Stimulated activated CD8-positive, alpha-beta memory T cell treated with anti-CD3 and anti-CD28 coated beads, Interleukin-12 subunit alpha, Interleukin-12 subunit beta, amount 100 ng/mL, for 24 hours (primary cell): Measurements from ENCODE around the gene KIR3DL3.
"Not testable (repeated sequence)": the region's sequence is repeated elsewhere in the genome, so short reads cannot be mapped to it uniquely, and the experiment has no call there.

Experiments used
- DNase-seq: peaks from one replicate; pipeline ENCODE4 v3.0.0-alpha.2; 2020; ENCODE audit errors: extremely low read depth

KIR3DL3 gene

DNA sequence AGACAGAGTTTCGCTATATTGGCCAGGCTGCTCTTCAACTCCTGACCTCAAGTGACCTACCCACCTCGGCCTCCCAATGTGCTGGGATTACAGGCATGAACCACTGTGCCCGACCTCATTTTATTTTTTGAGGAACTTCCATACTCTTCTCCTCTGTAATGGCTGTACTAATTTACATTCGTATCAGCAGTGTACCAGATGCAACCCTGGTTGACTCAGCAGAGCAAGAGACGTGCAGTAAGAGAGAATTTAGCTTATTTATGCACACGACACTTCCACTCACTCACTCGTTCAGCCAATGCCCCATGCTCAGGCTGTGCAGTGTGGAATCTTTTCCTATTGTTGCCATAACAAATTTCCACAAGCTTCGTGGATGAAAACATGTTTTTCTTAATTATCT lies 6.9 kb downstream of the KIR3DL3 start:
- DNase-seq, result no peak

GRCh38 chr19:54738306-54738705 lies 14.1 kb downstream of the KIR3DL3 start, which contains the start of gene KIR2DL3:
Gene KIR2DL3 (plus strand): TSS chr19:54738513. CDS start chr19:54738546, 33 bp downstream.
- not testable (repeated sequence) for DNase-seq

GRCh38 chr19:54738715-54739114 lies 14.5 kb downstream of the KIR3DL3 start:
- DNase-seq, result no peak

GRCh38 chr19:54739587-54740497 lies 15.6 kb downstream of the KIR3DL3 start:
- DNase-seq, result no peak

GRCh38 chr19:54741950-54742349 lies 17.7 kb downstream of the KIR3DL3 start:
- DNase-seq, result not testable (repeated sequence)

GRCh38 chr19:54744080-54744479 lies 19.8 kb downstream of the KIR3DL3 start:
- not testable (repeated sequence) for DNase-seq

- not testable (repeated sequence) for DNase-seq
Observed at GRCh38 chr19:54747614-54748322, 23.5 kb downstream of the KIR3DL3 start.

GRCh38 chr19:54750276-54750675 lies 26.0 kb downstream of the KIR3DL3 start:
- DNase-seq, result not testable (repeated sequence)

GRCh38 chr19:54756204-54757110 lies 32.2 kb downstream of the KIR3DL3 start:
- DNase-seq, result not testable (repeated sequence)

- not testable (repeated sequence) for DNase-seq
Observed at GRCh38 chr19:54758577-54758976, 34.3 kb downstream of the KIR3DL3 start.

DNA sequence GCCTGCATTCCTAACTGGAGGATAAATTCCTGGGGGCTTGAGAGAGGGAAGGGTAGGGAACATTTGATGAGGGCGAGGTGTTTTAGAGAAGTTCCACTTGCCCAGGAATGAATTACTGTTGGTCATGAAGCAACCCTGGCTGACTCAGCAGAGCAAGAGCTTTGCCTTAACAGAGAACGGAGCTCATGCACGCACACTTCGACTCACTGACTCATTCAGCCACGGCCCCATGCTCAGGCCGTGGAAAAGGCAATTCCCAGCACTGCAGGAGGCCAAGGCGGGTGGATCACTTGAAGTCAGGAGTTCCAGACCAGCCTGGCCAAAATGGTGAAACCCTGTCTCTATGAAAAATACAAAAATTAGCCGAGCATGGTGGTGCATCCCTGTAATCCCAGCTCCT lies 40.0 kb downstream of the KIR3DL3 start:
- not testable (repeated sequence) for DNase-seq

DNA sequence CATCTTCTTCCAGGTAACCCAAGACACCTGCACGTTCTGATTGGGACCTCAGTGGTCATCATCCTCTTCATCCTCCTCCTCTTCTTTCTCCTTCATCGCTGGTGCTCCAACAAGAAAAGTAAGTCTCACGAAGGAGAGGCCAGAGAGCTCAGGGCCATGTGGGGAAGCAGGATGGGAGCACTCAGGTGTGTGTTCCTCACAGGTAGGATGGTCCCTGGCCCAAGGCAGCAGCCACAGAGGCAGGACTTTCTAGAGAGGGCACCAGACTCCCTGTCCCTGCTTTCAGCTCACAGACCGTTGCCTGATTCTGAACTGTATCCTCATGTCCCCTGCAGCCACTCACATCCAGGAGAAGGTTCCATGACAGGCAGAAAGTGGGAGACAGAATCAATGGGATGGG lies 42.2 kb downstream of the KIR3DL3 start:
- not testable (repeated sequence) for DNase-seq

DNA sequence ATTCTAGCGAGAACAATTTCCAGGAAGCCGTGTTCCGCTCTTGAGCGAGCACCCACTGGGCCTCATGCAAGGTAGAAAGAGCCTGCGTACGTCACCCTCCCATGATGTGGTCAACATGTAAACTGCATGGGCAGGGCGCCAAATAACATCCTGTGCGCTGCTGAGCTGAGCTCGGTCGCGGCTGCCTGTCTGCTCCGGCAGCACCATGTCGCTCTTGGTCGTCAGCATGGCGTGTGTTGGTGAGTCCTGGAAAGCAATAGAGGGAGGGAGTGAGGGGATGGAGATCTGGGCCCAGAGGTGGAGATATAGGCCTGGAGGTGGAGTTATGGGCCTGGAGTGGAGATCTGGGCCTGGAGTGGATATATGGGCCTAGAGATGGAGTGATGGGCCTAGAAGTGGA lies 45.4 kb downstream of the KIR3DL3 start, which contains the start of gene KIR2DL1:
TSS of gene KIR2DL1 (plus strand) at position 148 of the 400 bp plus-strand sequence. CDS start at position 206, 58 bp downstream.
- DNase-seq, result not testable (repeated sequence)

GRCh38 chr19:54770511-54770910 lies 46.3 kb downstream of the KIR3DL3 start:
- DNase-seq, result not testable (repeated sequence)

- DNase-seq, result not testable (repeated sequence)
Observed at GRCh38 chr19:54771018-54771960, 47.0 kb downstream of the KIR3DL3 start.

DNA sequence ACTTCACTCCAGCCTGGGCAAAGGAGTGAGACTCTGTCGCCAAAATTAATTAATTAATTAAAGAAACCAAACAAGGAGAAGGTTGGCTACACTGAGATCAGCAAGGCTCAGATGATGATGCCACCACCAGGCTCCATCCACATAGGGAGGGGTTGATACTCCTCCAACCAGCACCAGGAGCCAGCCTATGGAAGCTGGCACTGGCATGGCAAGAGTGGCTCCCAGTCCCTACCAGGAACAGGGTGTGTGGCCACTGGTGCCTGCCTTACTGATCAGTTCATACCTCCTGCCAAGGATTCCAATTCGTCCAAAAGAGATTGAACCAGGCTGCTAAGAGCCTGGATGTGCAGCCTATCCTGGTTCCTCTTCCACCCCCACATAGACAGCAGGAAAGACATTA lies 48.4 kb downstream of the KIR3DL3 start:
- not testable (repeated sequence) for DNase-seq

DNA sequence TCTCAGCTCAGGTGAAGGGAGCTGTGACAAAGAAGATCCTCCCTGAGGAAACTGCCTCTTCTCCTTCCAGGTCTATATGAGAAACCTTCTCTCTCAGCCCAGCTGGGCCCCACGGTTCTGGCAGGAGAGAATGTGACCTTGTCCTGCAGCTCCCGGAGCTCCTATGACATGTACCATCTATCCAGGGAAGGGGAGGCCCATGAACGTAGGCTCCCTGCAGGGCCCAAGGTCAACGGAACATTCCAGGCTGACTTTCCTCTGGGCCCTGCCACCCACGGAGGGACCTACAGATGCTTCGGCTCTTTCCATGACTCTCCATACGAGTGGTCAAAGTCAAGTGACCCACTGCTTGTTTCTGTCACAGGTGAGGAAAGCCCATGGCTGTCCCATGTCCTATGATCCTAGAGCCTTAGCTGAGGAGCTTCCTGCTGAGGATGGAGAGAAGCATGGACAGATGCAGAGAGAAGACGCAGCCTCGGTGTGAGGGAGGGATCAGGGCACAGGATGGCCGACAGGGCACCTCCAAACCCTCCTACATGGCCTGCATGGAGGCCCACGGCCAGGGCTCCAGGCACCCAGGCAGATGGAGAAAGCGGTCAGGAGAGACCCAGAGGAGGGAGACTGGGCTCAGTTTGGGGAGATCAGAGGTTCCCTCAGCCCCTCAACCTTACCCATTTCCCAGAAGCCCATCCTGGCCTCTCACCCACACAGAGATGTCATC lies 51.0 kb downstream of the KIR3DL3 start:
- not testable (repeated sequence) for DNase-seq

GRCh38 chr19:54775830-54776229 lies 51.6 kb downstream of the KIR3DL3 start:
- DNase-seq, result not testable (repeated sequence)

- DNase-seq, result not testable (repeated sequence)
Observed at GRCh38 chr19:54777851-54778250, 53.6 kb downstream of the KIR3DL3 start.
